Islet precursor cell (in vitro differentiated cells): Measurements from ENCODE around the gene POU6F2.

Source experiments
- DNase-seq: peaks from one replicate; pipeline ENCODE4 v3.0.0-alpha.2; 2018

Gene POU6F2

DNA sequence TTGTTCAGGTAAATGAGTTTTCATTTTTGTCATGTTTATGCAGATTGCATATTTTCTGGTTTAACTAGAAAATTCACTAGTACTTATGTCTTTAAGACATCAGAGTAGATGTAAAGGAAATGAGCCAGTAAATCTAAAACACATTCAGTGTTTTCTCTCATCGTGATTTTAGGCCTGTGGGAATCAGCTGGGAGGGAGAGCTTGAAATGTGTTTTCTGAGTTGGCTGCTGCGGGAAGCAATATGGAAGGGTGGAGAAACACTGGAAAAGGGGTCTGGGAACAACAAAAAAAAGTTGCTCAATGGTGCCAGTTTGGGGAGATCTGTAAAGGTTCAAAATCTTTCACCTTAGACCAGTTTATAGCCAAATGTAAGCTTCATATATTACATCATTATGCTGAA lies 284.1 kb downstream of the POU6F2 start:
- DNase-seq: no peak

DNA sequence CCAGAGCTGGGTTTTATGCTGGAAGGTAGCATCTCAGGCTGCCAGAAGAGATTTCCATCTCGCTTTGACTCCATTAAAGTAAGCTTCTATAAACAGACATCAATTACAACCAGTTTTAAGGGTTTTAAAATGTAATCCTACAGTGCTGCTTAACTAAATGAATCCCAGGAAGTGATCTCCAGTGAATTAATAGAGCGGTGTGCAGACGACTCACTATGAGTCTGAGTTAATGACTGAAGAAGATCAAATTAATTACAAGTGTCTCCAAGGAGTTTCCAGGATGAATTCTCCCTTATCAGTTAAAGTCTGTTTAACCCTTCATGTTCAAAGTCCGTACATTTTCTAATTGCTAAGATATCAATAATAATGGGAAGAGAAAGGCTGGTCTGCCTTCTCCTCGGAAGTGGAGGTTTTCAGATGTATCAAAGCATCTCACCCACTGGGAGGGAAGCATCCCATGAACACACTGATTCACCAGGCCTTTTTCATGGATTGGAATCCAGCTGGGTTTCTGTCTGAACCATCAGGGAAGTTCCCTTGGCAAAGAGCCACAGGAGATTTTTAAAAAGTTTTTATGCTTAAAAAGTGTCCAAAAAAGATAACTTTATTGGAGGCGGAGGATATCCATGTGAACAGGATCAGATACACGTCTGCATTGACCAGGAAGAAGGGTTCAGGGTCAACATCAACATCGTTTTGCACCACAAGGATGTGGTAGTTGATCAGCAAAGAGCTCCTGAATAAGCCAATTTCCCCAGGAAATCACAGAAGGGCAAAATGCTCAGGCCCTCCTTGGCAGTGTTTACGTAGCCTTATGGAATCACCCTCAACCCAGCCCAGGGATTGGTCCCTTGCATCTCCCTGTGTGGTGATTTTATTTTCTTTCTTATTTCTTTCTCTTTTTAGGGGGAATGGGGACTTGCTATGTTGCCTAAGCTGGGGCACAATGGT lies 288.2 kb downstream of the POU6F2 start:
- DNase-seq: no peak

DNA sequence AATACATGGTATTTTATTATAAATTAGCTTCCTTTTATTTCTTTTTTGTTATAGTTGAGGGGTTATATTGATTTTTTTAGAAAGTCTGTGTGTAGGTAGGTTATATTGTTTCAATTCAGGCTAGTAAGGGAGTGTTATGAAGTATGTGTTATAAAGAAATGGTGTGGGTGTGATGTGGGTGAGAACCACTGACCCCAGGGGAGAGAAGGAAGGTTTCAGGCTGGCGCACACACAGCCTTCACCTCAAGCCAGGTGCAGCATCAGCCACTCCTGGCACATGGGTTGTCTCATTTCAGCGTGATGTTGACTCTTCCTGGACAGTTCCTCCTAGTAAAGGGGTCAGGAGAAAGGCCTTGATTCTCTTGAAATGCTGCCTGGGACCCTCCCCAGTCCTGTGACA lies 291.3 kb downstream of the POU6F2 start:
- no peak for DNase-seq

DNA sequence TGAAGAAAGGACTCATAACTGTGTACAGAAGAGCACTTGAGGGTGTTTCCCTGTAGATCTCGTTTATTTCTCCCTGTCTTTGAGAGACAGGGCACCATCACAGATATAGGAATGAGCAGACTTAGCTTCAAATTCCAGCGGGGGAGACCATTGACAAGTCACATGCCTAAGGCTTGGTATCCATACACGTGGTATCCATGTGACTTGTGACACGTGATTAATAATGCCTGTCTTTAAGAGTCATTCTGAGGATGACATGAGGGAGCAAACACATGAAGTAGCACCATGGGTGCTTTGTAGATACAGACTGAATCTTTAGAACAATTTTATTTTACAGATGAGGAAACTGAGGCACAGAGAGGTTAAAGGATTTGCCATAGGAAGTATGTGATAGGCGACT lies 292.3 kb downstream of the POU6F2 start:
- DNase-seq: no peak

DNA sequence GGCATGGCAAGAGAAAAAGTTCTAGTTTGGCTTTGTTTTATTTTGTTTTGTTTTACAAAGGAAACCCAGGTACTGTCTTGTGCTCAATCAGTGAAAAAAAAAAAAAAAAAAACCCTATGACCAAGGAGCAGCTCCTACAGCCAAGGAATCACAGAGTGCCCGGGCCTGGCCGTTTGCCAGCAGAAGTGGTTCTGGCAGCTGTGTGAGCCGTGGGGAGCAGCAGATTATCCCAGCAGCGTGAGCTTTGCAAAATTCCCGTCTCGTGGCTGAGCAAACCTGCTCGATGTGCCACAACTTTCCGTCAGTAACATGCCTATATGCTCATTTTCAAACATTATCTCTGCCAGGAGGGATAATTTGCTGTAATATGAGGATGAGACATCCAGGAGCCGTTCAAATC lies 293.7 kb downstream of the POU6F2 start:
- DNase-seq: no peak

DNA sequence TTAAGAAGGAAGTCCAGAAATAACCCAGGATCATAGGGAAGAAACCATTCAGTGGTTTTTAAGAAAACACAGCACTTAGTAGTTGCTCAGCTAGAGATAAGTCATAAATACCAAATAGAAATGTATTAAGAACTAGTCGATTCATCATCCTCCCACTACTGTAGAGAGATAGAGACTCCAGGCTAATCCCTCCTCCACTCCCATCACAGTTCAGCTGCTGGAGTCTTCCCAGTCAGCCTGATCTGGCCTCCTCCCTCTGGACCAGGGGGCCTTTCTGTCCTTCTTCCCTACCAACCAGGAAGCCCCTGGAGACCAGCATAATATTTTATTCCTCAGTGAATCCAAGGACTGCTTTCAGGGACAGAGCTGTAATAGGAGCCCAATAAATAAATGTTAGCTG lies 294.4 kb downstream of the POU6F2 start:
- DNase-seq: no peak

DNA sequence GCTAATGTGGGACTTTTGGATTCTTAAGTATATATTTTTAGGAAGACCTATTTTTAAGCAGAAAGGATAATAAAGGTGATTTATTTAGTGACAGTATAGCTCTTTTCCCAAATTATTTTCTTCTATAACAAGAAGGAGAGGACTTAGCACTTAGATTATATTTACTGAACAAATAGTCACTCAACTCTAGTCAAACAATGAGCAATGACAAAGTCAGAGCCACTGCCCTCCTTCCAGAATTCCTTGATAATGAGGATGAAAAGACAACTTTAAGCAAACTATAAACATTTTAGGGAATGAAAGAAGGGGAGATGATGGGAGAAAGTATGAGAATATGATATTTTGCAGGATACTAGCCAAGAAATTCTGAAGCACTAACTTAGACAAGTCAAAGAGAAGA lies 295.0 kb downstream of the POU6F2 start:
- no peak for DNase-seq

DNA sequence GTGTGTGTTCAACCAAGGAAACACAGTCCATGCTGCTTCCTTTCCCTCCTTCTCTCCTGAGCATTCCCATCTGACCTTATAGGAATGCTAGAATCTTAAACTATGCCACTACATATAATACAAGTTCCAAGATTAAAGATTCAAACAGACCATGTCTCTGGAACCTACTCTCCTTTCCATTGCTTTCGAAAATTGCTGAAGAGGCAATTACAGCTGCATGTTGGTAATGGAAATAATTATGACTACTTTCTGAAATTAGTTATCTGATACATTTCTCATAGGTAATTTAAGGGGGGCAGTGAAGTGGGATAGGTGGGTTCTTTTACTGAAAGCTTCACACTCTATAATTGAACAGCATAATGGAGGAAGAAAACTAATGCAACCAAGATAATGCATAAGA lies 302.6 kb downstream of the POU6F2 start:
- DNase-seq: no peak

DNA sequence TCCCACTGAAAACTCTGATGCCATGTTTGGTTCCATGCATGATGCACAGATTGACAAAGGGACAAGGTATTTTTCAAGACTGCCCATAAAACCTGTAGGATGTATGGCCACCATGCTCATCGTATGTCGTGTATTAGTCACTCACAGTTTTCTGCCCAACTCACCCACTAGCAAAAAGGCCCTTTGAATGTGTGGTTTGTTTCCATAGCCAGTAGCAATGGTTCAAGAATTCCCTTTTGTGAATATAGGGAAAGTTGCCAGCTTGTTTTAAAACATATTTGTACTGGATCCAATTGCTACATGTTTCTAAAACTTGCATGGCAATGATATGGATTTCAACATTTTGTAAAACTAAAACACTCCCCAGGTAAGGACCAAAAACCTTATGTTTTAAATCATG lies 307.5 kb downstream of the POU6F2 start:
- DNase-seq: no peak

DNA sequence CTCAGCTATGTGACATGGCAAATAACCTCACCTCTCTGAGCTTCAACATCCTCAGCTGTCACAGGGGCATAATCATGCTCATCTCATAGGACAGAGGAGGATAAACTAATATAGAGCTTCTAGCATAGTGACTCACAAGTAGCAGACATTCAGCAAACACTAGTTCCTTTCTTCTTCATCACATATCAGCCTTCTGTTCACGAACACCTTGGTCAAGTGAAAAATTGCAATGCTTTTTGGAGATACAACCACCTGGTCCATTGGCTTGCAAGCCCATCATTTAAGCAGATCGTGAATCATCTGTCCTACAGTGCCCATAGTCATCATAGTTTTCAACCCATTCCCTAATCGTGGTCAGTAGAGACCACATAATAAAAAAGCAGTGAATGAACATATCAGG lies 310.6 kb downstream of the POU6F2 start:
- no peak for DNase-seq

DNA sequence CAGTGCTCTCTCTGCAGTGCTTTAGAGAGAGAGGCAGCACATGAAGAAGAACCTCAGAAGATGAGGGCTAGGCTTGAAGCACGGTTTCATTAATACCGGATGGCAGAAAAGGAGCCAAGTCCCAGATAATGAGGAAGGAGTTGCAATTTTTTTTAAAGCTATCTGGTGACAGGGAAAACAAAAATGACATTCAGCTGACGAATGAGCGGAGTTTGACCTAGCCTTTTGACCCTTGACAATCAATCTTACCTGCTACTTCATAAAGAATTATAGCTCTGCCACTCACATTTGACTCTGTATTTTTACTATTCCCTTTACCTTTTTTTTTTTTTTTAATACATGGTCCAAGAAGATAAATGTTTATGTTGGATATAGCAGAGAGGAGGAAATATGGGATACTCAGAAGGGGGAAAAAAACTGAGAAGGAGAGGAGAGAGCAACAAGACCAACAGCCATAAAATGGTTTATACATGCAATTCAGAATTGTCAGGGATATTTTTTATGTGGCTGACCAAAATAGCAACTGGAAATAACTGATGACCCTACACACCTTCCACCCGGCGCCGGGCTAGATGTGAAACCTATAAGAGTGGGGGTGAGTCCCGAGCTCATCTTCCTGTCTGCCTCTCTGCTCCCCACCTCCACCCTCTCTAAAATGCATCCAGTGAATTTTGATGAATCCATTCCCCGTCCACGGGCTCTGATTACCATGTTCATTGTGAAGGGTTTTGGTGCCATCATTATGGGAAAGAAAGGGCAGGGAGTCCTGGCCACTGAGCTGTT lies 314.1 kb downstream of the POU6F2 start:
- no peak for DNase-seq

DNA sequence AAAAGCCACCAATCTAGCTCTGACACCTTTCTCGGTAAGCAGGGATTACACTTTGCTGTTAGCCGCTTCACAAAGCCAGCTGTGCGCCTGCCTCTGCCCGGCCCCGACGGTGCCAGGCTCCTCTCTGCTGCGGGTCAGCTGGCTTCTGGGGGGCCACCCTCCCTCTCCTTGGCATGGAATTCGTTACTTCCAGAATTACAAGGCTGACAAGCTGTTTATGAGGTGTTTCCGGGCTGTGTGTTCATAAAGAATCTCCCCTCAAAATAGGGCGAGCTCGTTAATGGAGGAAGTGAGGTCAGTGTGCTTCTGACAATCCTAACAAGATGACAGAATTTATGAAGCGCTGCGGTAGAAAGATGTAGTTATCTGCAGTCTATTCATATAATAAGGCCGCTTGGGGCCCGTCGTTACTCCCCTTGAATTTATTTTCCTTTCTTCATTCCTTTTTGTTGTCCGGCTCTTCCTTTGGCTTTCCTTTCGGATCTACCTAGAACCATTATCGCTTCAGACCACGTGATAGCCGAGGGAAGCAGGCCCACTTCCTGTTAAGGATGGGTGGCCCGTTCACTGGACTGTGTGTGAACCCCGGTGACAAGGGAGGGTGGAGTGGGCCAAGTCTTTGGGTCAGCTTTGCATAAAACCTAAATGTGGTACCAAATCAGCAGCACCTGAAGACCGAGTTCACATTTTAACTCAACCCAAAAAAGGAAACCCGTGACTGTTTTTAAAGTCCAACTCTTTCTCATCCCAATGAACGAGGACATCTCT lies 315.5 kb downstream of the POU6F2 start:
- no peak for DNase-seq

DNA sequence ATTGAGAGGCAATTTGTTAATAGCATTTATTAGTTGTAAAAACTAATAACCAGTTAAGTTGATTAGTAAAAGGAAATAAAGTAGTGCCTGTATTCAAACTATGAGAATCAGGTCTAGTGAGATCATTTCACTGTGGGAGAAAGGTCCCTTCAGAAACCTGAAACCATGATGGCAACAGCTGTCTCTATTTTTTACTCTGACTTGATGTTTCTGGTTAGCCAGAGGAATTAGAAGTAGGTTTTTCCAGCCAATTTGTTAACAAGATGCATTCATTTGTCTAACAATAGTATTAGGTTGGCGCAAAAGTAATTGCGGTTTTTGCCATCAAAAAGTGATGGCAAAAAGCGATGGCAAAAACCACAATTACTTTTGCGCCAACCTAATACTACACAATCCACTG lies 316.3 kb downstream of the POU6F2 start:
- DNase-seq: no peak

DNA sequence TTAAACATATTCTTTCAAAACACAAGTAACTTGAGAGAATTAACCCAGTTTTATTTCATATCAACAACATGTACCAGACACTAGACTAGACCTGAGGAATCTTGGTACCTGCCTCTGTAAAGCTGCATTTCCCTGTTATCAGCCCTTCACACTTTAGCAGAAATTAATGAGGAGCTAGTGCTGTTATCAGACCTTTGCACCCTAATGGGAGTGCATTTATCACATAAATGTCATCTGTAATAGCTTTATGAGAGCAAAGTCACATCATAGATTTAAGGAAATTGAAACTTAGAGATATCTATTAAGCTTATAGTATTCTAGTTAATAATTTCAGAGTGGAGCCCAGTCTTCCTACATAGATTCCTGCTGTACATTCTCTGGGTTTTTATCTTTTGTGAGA lies 318.1 kb downstream of the POU6F2 start:
- DNase-seq: no peak

DNA sequence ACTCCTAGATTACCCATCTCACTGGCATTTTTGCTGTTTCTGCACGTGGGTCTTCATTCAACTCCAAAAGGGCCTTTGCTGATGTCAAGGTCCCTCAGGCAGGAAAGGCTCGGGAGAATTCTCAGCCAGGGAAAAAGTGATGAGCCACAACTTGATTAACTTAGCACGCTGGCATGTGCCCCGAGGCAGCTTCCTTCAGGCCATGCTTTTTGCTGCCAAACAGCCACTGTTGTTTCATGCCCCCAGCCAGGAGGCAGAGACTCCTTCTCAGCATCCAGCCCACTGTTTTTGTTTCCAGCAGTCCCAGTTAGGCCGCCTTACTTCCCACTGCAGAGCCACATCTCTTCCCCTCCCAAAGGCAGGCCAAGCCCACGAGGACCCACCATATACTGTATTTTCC lies 322.0 kb downstream of the POU6F2 start:
- DNase-seq: peak; percentile 55

DNA sequence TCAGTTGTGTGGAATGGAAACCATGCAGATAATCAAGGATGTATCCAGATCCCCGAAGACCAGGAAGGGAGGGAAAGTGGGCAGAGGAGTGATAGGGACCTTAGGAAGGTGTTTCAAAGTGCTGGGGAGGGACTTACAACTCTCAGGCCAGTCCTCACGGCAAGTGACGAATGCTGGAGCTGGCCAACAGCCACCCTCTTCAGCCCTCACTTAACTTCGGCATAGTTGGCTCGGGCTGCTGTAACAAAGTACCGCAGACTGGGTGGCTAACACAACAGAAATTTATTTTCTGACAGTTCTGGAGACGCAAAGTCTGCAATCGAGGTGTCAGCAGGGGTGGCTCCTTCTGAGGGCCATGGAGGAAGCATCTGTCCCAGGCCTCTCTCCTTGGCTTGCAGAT lies 322.6 kb downstream of the POU6F2 start:
- DNase-seq: no peak

DNA sequence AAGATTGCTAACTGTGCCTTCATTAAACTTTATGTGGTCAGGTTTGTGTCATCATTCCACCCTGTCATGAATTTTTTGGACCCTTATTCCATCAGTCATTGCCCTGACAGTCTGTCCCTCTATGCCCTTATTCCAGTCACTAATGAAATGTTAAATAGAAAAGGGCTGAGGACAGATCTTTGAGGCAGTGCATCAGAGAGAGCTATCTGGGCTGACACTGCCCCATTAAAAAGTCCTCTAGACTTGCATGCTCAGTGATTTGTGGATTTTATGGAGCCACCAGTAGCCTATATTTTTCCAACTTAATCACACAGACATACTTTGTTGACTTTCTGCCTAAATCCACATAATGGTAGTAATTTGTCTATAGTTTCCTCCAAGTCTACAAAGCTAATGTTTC lies 323.8 kb downstream of the POU6F2 start:
- DNase-seq: no peak

DNA sequence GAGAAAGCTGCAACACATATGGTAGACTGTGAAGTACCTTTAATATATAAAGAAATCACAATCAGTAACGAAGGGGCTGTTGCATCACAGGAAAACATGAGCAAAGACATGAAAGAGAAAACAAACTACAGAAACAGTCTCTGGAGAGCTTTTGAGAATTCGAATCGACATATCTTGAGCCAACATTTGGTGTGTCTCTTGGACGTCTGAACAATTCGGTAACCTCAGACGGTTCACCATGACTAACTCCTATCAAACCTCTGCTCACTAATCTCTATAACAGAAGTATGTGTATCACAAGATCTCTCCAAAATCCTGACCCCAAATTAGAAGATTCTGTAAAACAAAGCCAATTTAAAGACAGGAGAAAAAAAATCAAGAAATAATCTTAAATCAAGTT lies 326.5 kb downstream of the POU6F2 start:
- DNase-seq: no peak

DNA sequence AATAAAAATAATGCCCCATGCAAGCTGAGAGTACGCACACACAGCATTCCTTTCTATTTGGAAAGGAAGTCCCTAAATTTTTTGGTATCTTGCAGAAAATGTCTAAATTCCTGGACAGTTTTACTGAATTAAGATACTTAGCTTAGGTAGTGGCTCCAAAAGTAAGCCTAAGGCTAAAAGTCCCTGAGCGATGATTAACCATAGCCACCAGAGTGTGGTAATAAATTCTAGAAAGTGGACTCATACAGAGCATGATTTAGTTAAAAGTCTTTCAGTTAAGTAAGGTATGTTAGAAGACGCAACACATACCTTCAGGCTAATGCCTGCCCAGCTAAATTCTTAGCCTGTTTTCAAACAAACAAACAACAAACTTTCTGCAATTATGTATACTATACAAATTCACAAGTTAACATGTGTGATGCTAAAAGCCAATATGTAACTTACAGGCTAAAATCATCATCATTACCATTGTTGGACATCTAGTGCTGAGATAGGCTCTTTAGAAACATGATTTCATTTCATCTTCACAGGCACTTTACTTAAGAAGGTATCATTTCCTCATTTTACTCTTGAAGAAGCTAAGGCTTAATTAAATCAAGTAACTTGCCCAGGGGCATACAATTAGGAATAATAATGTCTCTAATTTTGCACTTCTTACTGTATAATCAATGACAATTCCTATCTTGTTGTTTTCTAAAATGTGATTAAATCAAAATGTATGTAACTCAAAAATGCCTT lies 327.1 kb downstream of the POU6F2 start:
- no peak for DNase-seq

DNA sequence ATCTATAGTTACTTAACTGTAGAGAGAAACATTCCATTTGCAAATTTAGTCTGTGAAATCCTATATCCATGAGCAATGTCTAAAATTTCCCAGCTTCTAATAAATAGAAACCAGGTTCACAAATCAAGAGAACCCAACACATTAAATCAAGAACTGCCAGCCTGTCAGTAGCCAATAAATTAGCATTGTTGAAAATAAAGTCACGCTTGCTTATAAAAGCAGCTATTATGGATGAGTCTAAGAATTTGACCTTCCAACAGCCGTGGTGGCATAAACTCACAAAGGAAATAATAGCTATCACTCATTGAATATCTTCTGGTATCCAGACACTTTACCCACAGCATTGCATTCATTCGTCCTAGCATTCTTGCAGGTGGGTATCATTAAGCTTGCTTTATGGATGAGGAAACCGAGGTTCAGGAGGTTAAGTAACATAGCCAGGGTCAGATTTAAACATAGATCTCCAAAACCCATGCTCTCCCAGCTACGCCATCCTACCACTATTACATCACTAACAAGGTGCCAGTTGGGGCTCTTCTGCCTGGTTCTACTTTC lies 328.4 kb downstream of the POU6F2 start:
- DNase-seq: no peak

DNA sequence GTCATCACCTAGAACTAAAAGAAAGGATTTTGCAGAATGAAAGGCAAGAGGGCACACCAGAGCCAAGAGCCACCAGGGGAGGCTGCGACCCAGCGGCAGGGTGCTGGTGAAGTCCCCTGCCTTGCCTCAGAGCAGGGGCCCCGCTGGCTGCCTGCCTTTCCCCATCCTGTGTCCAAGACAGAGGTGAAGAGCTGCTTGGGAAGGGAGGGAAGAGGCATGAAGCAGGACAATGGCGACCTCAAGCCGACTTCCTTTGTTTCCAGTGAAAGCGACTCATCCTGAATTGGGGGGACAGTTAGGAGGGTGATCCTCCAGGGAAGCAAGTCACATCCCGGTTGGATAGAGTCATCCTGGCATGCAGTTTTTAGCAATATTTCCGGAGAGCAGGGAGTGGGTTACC lies 333.0 kb downstream of the POU6F2 start:
- no peak for DNase-seq

DNA sequence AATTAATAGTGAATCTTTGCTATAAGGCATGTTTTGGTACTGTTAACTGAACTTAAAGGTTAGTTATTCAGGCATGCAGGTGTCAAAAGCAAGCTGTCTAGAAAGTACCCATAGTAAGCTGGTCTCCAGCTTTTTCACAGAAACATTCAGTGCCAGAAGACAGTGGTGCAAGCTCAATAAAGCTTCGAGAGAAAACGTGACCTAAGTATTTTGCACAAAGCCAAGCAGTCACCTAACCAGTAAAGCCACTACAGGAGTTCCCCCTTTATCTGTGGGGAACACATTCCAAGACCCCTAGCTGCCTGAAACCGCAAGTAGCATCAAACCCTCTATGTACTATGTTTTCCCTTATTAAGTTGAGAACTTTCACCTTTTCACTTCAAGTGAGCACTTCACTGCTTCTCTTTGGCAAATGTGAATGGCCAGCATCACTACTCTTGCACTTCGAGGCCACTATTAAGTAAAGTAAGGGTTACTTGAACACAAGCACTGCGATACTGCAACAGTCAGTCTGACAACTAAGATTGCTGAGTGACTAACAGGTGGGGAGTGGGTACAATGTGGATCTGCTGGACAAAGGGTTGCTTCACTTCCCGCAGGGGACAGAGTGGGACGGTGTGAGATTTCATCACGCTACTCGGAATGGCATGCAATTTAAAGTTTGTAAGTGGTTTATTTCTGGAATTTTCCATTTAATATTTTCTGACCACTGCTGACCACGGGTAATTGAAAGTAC lies 334.7 kb downstream of the POU6F2 start:
- no peak for DNase-seq
